ENCODE data around the gene CA11. TPM values are rescaled to one million over a fixed set of nuclear protein-coding genes. Genes with fewer than 3 reads are reported as not detected.

Gene CA11
- total RNA-seq, 1 donor from 2014 or later, result 9.1 TPM

DNA sequence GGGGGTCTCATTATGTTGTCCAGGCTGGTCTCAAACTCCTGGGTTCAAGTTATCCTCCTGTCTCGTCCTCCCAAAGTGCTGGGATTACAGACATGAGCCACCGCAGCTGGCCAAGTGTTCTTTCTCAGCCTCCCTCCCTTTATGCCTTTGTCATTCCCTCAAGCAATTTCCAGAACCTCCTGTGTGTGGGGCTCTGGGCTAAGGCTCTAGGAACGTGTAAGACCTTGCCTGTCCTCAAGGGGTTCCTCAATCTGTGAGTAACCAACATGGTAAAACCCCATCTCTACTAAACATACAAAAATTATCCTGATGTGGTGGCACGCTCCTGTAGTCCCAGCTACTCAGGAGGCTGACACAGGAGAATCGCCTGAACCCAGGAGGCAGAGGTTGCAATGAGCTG is 55.0 kb downstream of the CA11 start:
- Mint-ChIP-seq H3K36me3 (ENCODE audit: low read depth) (no peaks in the 10 kb centered on the region), H3K27me3 (ENCODE audit: low read depth) (no peaks in the 10 kb centered on the region), H3K9me3 (ENCODE audit: low read depth) (no peaks in the 10 kb centered on the region), H3K4me1 (ENCODE audit: low read depth) (peaks cover 8% of the 10 kb centered on the region), H3K27ac (ENCODE audit: unreplicated experiment) (no peak overlapping the region), H3K4me3 (ENCODE audit: unreplicated experiment) (no peak overlapping the region)
- TF ChIP-seq, protein P1, sequence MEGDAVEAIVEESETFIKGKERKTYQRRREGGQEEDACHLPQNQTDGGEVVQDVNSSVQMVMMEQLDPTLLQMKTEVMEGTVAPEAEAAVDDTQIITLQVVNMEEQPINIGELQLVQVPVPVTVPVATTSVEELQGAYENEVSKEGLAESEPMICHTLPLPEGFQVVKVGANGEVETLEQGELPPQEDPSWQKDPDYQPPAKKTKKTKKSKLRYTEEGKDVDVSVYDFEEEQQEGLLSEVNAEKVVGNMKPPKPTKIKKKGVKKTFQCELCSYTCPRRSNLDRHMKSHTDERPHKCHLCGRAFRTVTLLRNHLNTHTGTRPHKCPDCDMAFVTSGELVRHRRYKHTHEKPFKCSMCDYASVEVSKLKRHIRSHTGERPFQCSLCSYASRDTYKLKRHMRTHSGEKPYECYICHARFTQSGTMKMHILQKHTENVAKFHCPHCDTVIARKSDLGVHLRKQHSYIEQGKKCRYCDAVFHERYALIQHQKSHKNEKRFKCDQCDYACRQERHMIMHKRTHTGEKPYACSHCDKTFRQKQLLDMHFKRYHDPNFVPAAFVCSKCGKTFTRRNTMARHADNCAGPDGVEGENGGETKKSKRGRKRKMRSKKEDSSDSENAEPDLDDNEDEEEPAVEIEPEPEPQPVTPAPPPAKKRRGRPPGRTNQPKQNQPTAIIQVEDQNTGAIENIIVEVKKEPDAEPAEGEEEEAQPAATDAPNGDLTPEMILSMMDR (IDR thresholded peaks at IDR 0.05), result peak; percentile 19
- no peak for DNase-seq (ENCODE audit: low spot score)

- H3K27ac Mint-ChIP-seq (ENCODE audit: unreplicated experiment), result peak overlapping the region; percentile 27
- TF ChIP-seq, protein P1 (IDR thresholded peaks at IDR 0.05), result peak; percentile 97
- H3K4me1 Mint-ChIP-seq (ENCODE audit: low read depth), result peaks cover 12% of the 10 kb centered on the region
- H3K9me3 Mint-ChIP-seq (ENCODE audit: low read depth), result no peaks in the 10 kb centered on the region
- peak overlapping the region; percentile 83 for H3K4me3 Mint-ChIP-seq (ENCODE audit: unreplicated experiment)
- no peaks in the 10 kb centered on the region for H3K36me3 Mint-ChIP-seq (ENCODE audit: low read depth)
- peak; percentile 97 for DNase-seq (ENCODE audit: low spot score)
- peaks cover 2% of the 10 kb centered on the region for H3K27me3 Mint-ChIP-seq (ENCODE audit: low read depth)
Measured at GRCh38 chr19:48588670-48589401, 57.2 kb downstream of the CA11 start.

Other genes with a start within 250 kb of the CA11 start
- 20.7 to 31.8 TPM (median 23.6 TPM) in 3 replicates for gene GRWD1, start 200.2 kb downstream of the CA11 start, total RNA-seq
- gene KCNJ14, start 190.6 kb downstream of the CA11 start, total RNA-seq, result 0.90 to 1.1 TPM (median 0.95 TPM) in 3 replicates
- gene CYTH2, start 176.8 kb downstream of the CA11 start, total RNA-seq, result 68.7 to 76.7 TPM (median 69.9 TPM) in 3 replicates
- 0.48 to 0.67 TPM (median 0.54 TPM) in 3 replicates for gene LMTK3, start 134.4 kb downstream of the CA11 start, total RNA-seq
- gene SULT2B1, start 94.0 kb downstream of the CA11 start, total RNA-seq, result 0.22 TPM in 1 of 3 replicates, not detected in the others
- gene SPACA4, start 39.4 kb downstream of the CA11 start, total RNA-seq, result not detected in 3 replicates
- gene FAM83E, start 31.1 kb downstream of the CA11 start, total RNA-seq, result 0.38 to 0.77 TPM (median 0.67 TPM) in 3 replicates
- gene RPL18, start 27.0 kb downstream of the CA11 start, total RNA-seq, result 727 to 753 TPM (median 751 TPM) in 3 replicates
- 18.6 to 26.5 TPM (median 20.7 TPM) in 3 replicates for gene SPHK2, start 26.7 kb downstream of the CA11 start, total RNA-seq
- 2.1 to 6.2 TPM (median 3.9 TPM) in 3 replicates for gene DBP, start 8.8 kb downstream of the CA11 start, total RNA-seq
- gene NTN5, start 26.8 kb upstream of the CA11 start, total RNA-seq, result 0.97 to 1.1 TPM (median 1.1 TPM) in 3 replicates
- gene FUT2, start 49.8 kb upstream of the CA11 start, total RNA-seq, result not detected in 3 replicates
- gene MAMSTR, start 73.5 kb upstream of the CA11 start, total RNA-seq, result 1.6 to 2.9 TPM (median 1.7 TPM) in 3 replicates
- gene RASIP1, start 94.4 kb upstream of the CA11 start, total RNA-seq, result 0.31 to 1.00 TPM (median 0.62 TPM) in 3 replicates
- gene IZUMO1, start 100.7 kb upstream of the CA11 start, total RNA-seq, result not detected in 3 replicates
- 0.44 to 0.52 TPM in 2 of 3 replicates, not detected in the other for gene FUT1, start 106.5 kb upstream of the CA11 start, total RNA-seq
- gene FGF21, start 109.3 kb upstream of the CA11 start, total RNA-seq, result not detected in 3 replicates
- 30.9 to 42.2 TPM (median 41.4 TPM) in 3 replicates for gene BCAT2, start 164.8 kb upstream of the CA11 start, total RNA-seq
- 11.4 to 13.6 TPM (median 13.5 TPM) in 3 replicates for gene HSD17B14, start 190.3 kb upstream of the CA11 start, total RNA-seq
- 16.8 to 34.3 TPM (median 19.6 TPM) in 3 replicates for gene PLEKHA4, start 222.4 kb upstream of the CA11 start, total RNA-seq
- gene PPP1R15A, start 226.2 kb upstream of the CA11 start, total RNA-seq, result 42.1 to 106 TPM (median 104 TPM) in 3 replicates

Measured in chondrocyte (in vitro differentiated cells).